Measurements from ENCODE around the gene BABAM2. TPM values are rescaled to one million over a fixed set of nuclear protein-coding genes. Genes with fewer than 3 reads are reported as not detected.

Gene BABAM2
- total and polyA plus RNA-seq, 2 experiments from 2014 or later = 31.8 to 83.3 TPM

- Histone ChIP-seq H3K4me3 (no peak overlapping the region), H3K27ac (no peak overlapping the region), H3K4me1 (ENCODE audit: low read depth) (peaks cover 15% of the 10 kb centered on the region), H3K9me3 (ENCODE audit: low read depth) (no peaks in the 10 kb centered on the region), H3K27me3 (no peaks in the 10 kb centered on the region), H3K36me3 (no peaks in the 10 kb centered on the region)
- DNase-seq (ENCODE audit: low read depth in 1 of 2, low spot score in 1 of 2) = peak in 1 of 2 donors; percentile 92
- TF ChIP-seq, protein P1, sequence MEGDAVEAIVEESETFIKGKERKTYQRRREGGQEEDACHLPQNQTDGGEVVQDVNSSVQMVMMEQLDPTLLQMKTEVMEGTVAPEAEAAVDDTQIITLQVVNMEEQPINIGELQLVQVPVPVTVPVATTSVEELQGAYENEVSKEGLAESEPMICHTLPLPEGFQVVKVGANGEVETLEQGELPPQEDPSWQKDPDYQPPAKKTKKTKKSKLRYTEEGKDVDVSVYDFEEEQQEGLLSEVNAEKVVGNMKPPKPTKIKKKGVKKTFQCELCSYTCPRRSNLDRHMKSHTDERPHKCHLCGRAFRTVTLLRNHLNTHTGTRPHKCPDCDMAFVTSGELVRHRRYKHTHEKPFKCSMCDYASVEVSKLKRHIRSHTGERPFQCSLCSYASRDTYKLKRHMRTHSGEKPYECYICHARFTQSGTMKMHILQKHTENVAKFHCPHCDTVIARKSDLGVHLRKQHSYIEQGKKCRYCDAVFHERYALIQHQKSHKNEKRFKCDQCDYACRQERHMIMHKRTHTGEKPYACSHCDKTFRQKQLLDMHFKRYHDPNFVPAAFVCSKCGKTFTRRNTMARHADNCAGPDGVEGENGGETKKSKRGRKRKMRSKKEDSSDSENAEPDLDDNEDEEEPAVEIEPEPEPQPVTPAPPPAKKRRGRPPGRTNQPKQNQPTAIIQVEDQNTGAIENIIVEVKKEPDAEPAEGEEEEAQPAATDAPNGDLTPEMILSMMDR (IDR thresholded peaks at IDR 0.05; ENCODE audit: low read depth, low read length) = no peak
These were observed 69.8 kb downstream of the BABAM2 start for GRCh38 chr2:27960237-27960912.

GRCh38 chr2:27962006-27962405, 71.5 kb downstream of the BABAM2 start:
- no peak overlapping the region for H3K27ac ChIP-seq
- DNase-seq (ENCODE audit: low read depth in 1 of 2, low spot score in 1 of 2) = peak in 1 of 2 donors; percentile 44
- H3K27me3 ChIP-seq = no peaks in the 10 kb centered on the region
- TF ChIP-seq, protein P1 (IDR thresholded peaks at IDR 0.05; ENCODE audit: low read depth, low read length) = no peak
- no peaks in the 10 kb centered on the region for H3K36me3 ChIP-seq
- H3K4me1 ChIP-seq (ENCODE audit: low read depth) = peaks cover 19% of the 10 kb centered on the region
- H3K9me3 ChIP-seq (ENCODE audit: low read depth) = no peaks in the 10 kb centered on the region
- H3K4me3 ChIP-seq = no peak overlapping the region

DNA sequence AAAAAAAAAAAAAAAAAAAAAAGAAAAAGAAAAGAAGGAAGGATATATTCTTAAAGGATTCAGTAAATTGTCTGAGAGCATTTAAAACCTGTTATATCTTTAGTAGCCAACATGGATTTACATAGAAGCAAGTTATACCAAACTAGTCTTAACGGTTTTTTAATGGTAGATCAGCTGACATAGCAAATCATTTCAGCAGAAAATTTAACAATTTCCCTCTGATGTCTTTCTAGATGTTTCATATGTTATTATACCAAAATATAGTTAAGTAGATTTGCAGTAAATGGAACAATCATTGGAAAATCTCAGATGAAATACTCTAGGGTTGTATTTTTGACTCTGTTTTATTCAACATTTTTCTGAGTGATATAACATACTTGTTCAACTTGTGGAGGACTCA, 72.9 kb downstream of the BABAM2 start:
- Histone ChIP-seq H3K4me3 (no peak overlapping the region), H3K4me1 (ENCODE audit: low read depth) (peaks cover 13% of the 10 kb centered on the region), H3K27me3 (no peaks in the 10 kb centered on the region), H3K27ac (no peak overlapping the region), H3K36me3 (no peaks in the 10 kb centered on the region), H3K9me3 (ENCODE audit: low read depth) (no peaks in the 10 kb centered on the region)
- no peak for DNase-seq (ENCODE audit: low read depth in 1 of 2, low spot score in 1 of 2)
- TF ChIP-seq, protein P1 (IDR thresholded peaks at IDR 0.05; ENCODE audit: low read depth, low read length) = no peak

- no peak for DNase-seq (ENCODE audit: low read depth in 1 of 2, low spot score in 1 of 2)
- H3K4me3 ChIP-seq = no peak overlapping the region
- H3K9me3 ChIP-seq (ENCODE audit: low read depth) = no peaks in the 10 kb centered on the region
- TF ChIP-seq, protein P1 (IDR thresholded peaks at IDR 0.05; ENCODE audit: low read depth, low read length) = no peak
- no peaks in the 10 kb centered on the region for H3K27me3 ChIP-seq
- peaks cover 8% of the 10 kb centered on the region for H3K4me1 ChIP-seq (ENCODE audit: low read depth)
- H3K36me3 ChIP-seq = no peaks in the 10 kb centered on the region
- no peak overlapping the region for H3K27ac ChIP-seq
These were observed 73.5 kb downstream of the BABAM2 start for GRCh38 chr2:27964067-27964466.

- Histone ChIP-seq H3K27me3 (no peaks in the 10 kb centered on the region), H3K9me3 (ENCODE audit: low read depth) (no peaks in the 10 kb centered on the region), H3K36me3 (no peaks in the 10 kb centered on the region), H3K4me1 (ENCODE audit: low read depth) (peaks cover 3% of the 10 kb centered on the region), H3K4me3 (no peak overlapping the region), H3K27ac (no peak overlapping the region)
- DNase-seq (ENCODE audit: low read depth in 1 of 2, low spot score in 1 of 2) = no peak
- TF ChIP-seq, protein P1 (IDR thresholded peaks at IDR 0.05; ENCODE audit: low read depth, low read length) = no peak
These were observed 75.3 kb downstream of the BABAM2 start for GRCh38 chr2:27965841-27966240.
